GM19468 (cell line): ENCODE data around the gene NADK.
"Not testable (repeated sequence)": the region's sequence is repeated elsewhere in the genome, so short reads cannot be mapped to it uniquely, and the experiment has no call there.

Source experiments
- ATAC-seq: cut with Tn5 transposase; IDR thresholded peaks from one replicate; pipeline ENCODE4 v1.9.1; 2021; ENCODE audit warnings: mild to moderate bottlenecking, moderate library complexity, moderate number of reproducible peaks; ENCODE audit not compliant: unreplicated experiment; ENCODE audit errors: extremely low read depth

NADK gene

GRCh38 chr1:1749941-1750340, 28.3 kb downstream of the NADK start:
- not testable (repeated sequence) for ATAC-seq

- no peak for ATAC-seq
These were observed 29.5 kb downstream of the NADK start for GRCh38 chr1:1748686-1749321.

- peak; percentile 66 for ATAC-seq
These were observed 31.7 kb downstream of the NADK start for GRCh38 chr1:1746566-1746909.

GRCh38 chr1:1745651-1746565, 32.4 kb downstream of the NADK start:
- ATAC-seq: peak; percentile 67

- not testable (repeated sequence) for ATAC-seq
These were observed 35.7 kb downstream of the NADK start for GRCh38 chr1:1742529-1742928.

GRCh38 chr1:1741013-1741412, 37.3 kb downstream of the NADK start:
- ATAC-seq: not testable (repeated sequence)

- ATAC-seq: not testable (repeated sequence)
These were observed 39.4 kb downstream of the NADK start for GRCh38 chr1:1738799-1739337.

- ATAC-seq: not testable (repeated sequence)
These were observed 40.3 kb downstream of the NADK start for GRCh38 chr1:1737675-1738590.

GRCh38 chr1:1732381-1732780, 45.9 kb downstream of the NADK start:
- ATAC-seq: no peak

GRCh38 chr1:1730870-1731269, 47.4 kb downstream of the NADK start:
- ATAC-seq: no peak

- not testable (repeated sequence) for ATAC-seq
These were observed 48.0 kb downstream of the NADK start for GRCh38 chr1:1730230-1730629.

- not testable (repeated sequence) for ATAC-seq
These were observed 49.0 kb downstream of the NADK start for GRCh38 chr1:1729116-1729816.

GRCh38 chr1:1728308-1729005, 49.8 kb downstream of the NADK start:
- not testable (repeated sequence) for ATAC-seq

GRCh38 chr1:1727131-1727651, 51.1 kb downstream of the NADK start:
- not testable (repeated sequence) for ATAC-seq

GRCh38 chr1:1726088-1726487, 52.2 kb downstream of the NADK start:
- not testable (repeated sequence) for ATAC-seq

GRCh38 chr1:1724035-1724864, 54.0 kb downstream of the NADK start, which contains the start of gene CDK11A:
CDK11A (minus strand) TSS chr1:1724357; CDS start chr1:1722818, 1,539 bp downstream.
- ATAC-seq: peak; percentile 68

GRCh38 chr1:1721201-1721600, 57.1 kb downstream of the NADK start:
- no peak for ATAC-seq
